ENCODE measurements around the gene C1orf198.

C1orf198 gene

GRCh38 chr1:230823426-230823825, 44.9 kb downstream of the C1orf198 start:
- H3K36me3 Mint-ChIP-seq (ENCODE audit: low read depth) = no peaks in the 10 kb centered on the region
- peaks cover 11% of the 10 kb centered on the region for H3K27me3 Mint-ChIP-seq
- H3K9me3 Mint-ChIP-seq = no peaks in the 10 kb centered on the region
- no peak overlapping the region for H3K27ac Mint-ChIP-seq
- H3K4me3 Mint-ChIP-seq = no peak overlapping the region
- H3K4me1 Mint-ChIP-seq (ENCODE audit: low read depth) = no peaks in the 10 kb centered on the region

- Mint-ChIP-seq H3K27ac (no peak overlapping the region), H3K4me3 (no peak overlapping the region), H3K4me1 (ENCODE audit: low read depth) (no peaks in the 10 kb centered on the region), H3K9me3 (no peaks in the 10 kb centered on the region), H3K27me3 (peaks cover 17% of the 10 kb centered on the region), H3K36me3 (ENCODE audit: low read depth) (no peaks in the 10 kb centered on the region)
Measured at GRCh38 chr1:230822092-230822581, 46.2 kb downstream of the C1orf198 start.

- Mint-ChIP-seq H3K27me3 (peaks cover 17% of the 10 kb centered on the region), H3K4me1 (ENCODE audit: low read depth) (no peaks in the 10 kb centered on the region)
Measured at GRCh38 chr1:230821346-230821745, 47.0 kb downstream of the C1orf198 start.

GRCh38 chr1:230820568-230820967, 47.8 kb downstream of the C1orf198 start:
- H3K4me3 Mint-ChIP-seq = no peak overlapping the region

More at GRCh38 chr1:230821346-230821745, 47.0 kb downstream of the C1orf198 start:
- H3K27ac Mint-ChIP-seq = no peak overlapping the region
- H3K4me3 Mint-ChIP-seq = no peak overlapping the region
- no peaks in the 10 kb centered on the region for H3K36me3 Mint-ChIP-seq (ENCODE audit: low read depth)
- no peaks in the 10 kb centered on the region for H3K9me3 Mint-ChIP-seq

GRCh38 chr1:230819976-230820375, 48.3 kb downstream of the C1orf198 start:
- no peaks in the 10 kb centered on the region for H3K4me1 Mint-ChIP-seq (ENCODE audit: low read depth)
- H3K27ac Mint-ChIP-seq = no peak overlapping the region
- no peaks in the 10 kb centered on the region for H3K9me3 Mint-ChIP-seq
- peaks cover 17% of the 10 kb centered on the region for H3K27me3 Mint-ChIP-seq
- H3K36me3 Mint-ChIP-seq (ENCODE audit: low read depth) = no peaks in the 10 kb centered on the region
- H3K4me3 Mint-ChIP-seq = no peak overlapping the region

More at GRCh38 chr1:230820568-230820967, 47.8 kb downstream of the C1orf198 start:
- peaks cover 17% of the 10 kb centered on the region for H3K27me3 Mint-ChIP-seq
- no peaks in the 10 kb centered on the region for H3K9me3 Mint-ChIP-seq
- no peak overlapping the region for H3K27ac Mint-ChIP-seq
- no peaks in the 10 kb centered on the region for H3K36me3 Mint-ChIP-seq (ENCODE audit: low read depth)
- H3K4me1 Mint-ChIP-seq (ENCODE audit: low read depth) = no peaks in the 10 kb centered on the region

GRCh38 chr1:230818901-230819300, 49.4 kb downstream of the C1orf198 start:
- Mint-ChIP-seq H3K4me1 (ENCODE audit: low read depth) (no peaks in the 10 kb centered on the region), H3K4me3 (no peak overlapping the region), H3K36me3 (ENCODE audit: low read depth) (no peaks in the 10 kb centered on the region), H3K27me3 (peaks cover 19% of the 10 kb centered on the region), H3K27ac (no peak overlapping the region), H3K9me3 (peaks cover 2% of the 10 kb centered on the region)

GRCh38 chr1:230818367-230818766, 50.0 kb downstream of the C1orf198 start:
- Mint-ChIP-seq H3K9me3 (peaks cover 7% of the 10 kb centered on the region), H3K27me3 (peaks cover 23% of the 10 kb centered on the region), H3K4me3 (no peak overlapping the region)

GRCh38 chr1:230816018-230816417, 52.3 kb downstream of the C1orf198 start:
- H3K4me3 Mint-ChIP-seq = no peak overlapping the region

More at GRCh38 chr1:230818367-230818766, 50.0 kb downstream of the C1orf198 start:
- no peaks in the 10 kb centered on the region for H3K4me1 Mint-ChIP-seq (ENCODE audit: low read depth)
- H3K36me3 Mint-ChIP-seq (ENCODE audit: low read depth) = no peaks in the 10 kb centered on the region
- H3K27ac Mint-ChIP-seq = no peak overlapping the region

GRCh38 chr1:230814949-230815692, 53.2 kb downstream of the C1orf198 start:
- no peak overlapping the region for H3K4me3 Mint-ChIP-seq

More at GRCh38 chr1:230816018-230816417, 52.3 kb downstream of the C1orf198 start:
- Mint-ChIP-seq H3K27ac (no peak overlapping the region), H3K36me3 (ENCODE audit: low read depth) (peaks cover 5% of the 10 kb centered on the region), H3K27me3 (peaks cover 26% of the 10 kb centered on the region), H3K9me3 (peaks cover 25% of the 10 kb centered on the region), H3K4me1 (ENCODE audit: low read depth) (no peaks in the 10 kb centered on the region)

GRCh38 chr1:230812568-230812967, 55.8 kb downstream of the C1orf198 start:
- no peak overlapping the region for H3K4me3 Mint-ChIP-seq
- no peaks in the 10 kb centered on the region for H3K4me1 Mint-ChIP-seq (ENCODE audit: low read depth)
- peaks cover 14% of the 10 kb centered on the region for H3K27me3 Mint-ChIP-seq

More at GRCh38 chr1:230814949-230815692, 53.2 kb downstream of the C1orf198 start:
- H3K27ac Mint-ChIP-seq = no peak overlapping the region
- H3K27me3 Mint-ChIP-seq = peaks cover 22% of the 10 kb centered on the region
- H3K9me3 Mint-ChIP-seq = peaks cover 25% of the 10 kb centered on the region
- H3K36me3 Mint-ChIP-seq (ENCODE audit: low read depth) = peaks cover 5% of the 10 kb centered on the region
- no peaks in the 10 kb centered on the region for H3K4me1 Mint-ChIP-seq (ENCODE audit: low read depth)

GRCh38 chr1:230809256-230809990, 58.9 kb downstream of the C1orf198 start:
- Mint-ChIP-seq H3K4me3 (no peak overlapping the region), H3K9me3 (peaks cover 25% of the 10 kb centered on the region), H3K36me3 (ENCODE audit: low read depth) (peaks cover 5% of the 10 kb centered on the region), H3K27ac (no peak overlapping the region), H3K27me3 (peaks cover 19% of the 10 kb centered on the region), H3K4me1 (ENCODE audit: low read depth) (no peaks in the 10 kb centered on the region)

More at GRCh38 chr1:230812568-230812967, 55.8 kb downstream of the C1orf198 start:
- Mint-ChIP-seq H3K36me3 (ENCODE audit: low read depth) (peaks cover 5% of the 10 kb centered on the region), H3K9me3 (peaks cover 25% of the 10 kb centered on the region), H3K27ac (no peak overlapping the region)

- Mint-ChIP-seq H3K9me3 (peaks cover 18% of the 10 kb centered on the region), H3K4me1 (ENCODE audit: low read depth) (no peaks in the 10 kb centered on the region), H3K27ac (no peak overlapping the region), H3K27me3 (peaks cover 16% of the 10 kb centered on the region), H3K36me3 (ENCODE audit: low read depth) (peaks cover 5% of the 10 kb centered on the region), H3K4me3 (no peak overlapping the region)
Measured at GRCh38 chr1:230808281-230808872, 59.9 kb downstream of the C1orf198 start.

- H3K27ac Mint-ChIP-seq = no peak overlapping the region
- H3K9me3 Mint-ChIP-seq = peaks cover 11% of the 10 kb centered on the region
- H3K4me1 Mint-ChIP-seq (ENCODE audit: low read depth) = no peaks in the 10 kb centered on the region
- H3K4me3 Mint-ChIP-seq = no peak overlapping the region
- peaks cover 4% of the 10 kb centered on the region for H3K36me3 Mint-ChIP-seq (ENCODE audit: low read depth)
- peaks cover 15% of the 10 kb centered on the region for H3K27me3 Mint-ChIP-seq
Measured at GRCh38 chr1:230807561-230808280, 60.6 kb downstream of the C1orf198 start.

GRCh38 chr1:230807029-230807428, 61.3 kb downstream of the C1orf198 start:
- H3K27me3 Mint-ChIP-seq = peaks cover 10% of the 10 kb centered on the region
- no peaks in the 10 kb centered on the region for H3K4me1 Mint-ChIP-seq (ENCODE audit: low read depth)
- H3K4me3 Mint-ChIP-seq = no peak overlapping the region
- no peaks in the 10 kb centered on the region for H3K36me3 Mint-ChIP-seq (ENCODE audit: low read depth)
- no peak overlapping the region for H3K27ac Mint-ChIP-seq
- peaks cover 5% of the 10 kb centered on the region for H3K9me3 Mint-ChIP-seq
